ENCODE measurements around the gene GLB1L3.
"Not testable (repeated sequence)": the region's sequence is repeated elsewhere in the genome, so short reads cannot be mapped to it uniquely, and the experiment has no call there.

Gene GLB1L3

DNA sequence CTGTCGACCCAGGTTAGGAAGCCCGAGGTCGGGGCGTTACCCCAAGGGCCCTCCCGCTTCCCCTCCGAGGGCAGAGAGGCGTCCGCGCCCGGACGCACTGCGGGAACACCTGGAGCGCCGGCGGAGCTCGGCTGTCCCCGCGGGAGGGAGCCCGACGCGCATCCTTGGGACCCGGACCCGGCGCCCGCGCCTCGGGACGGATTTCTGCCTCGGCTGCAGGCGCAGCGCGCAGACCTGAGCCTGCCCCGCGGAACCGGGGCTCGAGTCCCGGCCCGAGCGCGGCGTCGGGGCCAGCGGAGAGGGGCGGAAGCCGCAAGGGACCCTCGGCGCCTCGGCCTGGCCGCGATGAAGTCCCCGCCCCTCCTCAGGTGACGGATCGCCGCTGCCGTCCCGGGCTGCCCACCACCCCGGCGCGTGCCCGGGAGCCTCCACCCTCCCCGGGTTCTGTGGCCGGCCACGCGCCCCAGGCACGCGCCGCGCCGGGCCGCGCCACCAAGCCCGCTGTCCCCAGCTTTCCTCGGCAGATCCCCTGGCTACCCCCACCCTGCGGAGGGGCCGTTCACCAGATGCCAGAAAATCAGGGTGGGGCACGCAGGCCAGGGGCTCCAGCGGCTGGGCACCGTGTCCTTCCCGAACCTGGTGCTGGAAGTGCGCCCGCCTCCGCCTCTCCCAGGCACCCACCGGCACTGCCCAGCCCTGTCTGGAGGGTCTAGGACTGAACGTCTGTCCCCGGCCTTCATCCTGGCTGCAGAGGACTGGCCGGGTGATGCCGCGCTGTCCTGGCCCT is 410 bp downstream of the GLB1L3 start:
- DNase-seq = no peak

DNA sequence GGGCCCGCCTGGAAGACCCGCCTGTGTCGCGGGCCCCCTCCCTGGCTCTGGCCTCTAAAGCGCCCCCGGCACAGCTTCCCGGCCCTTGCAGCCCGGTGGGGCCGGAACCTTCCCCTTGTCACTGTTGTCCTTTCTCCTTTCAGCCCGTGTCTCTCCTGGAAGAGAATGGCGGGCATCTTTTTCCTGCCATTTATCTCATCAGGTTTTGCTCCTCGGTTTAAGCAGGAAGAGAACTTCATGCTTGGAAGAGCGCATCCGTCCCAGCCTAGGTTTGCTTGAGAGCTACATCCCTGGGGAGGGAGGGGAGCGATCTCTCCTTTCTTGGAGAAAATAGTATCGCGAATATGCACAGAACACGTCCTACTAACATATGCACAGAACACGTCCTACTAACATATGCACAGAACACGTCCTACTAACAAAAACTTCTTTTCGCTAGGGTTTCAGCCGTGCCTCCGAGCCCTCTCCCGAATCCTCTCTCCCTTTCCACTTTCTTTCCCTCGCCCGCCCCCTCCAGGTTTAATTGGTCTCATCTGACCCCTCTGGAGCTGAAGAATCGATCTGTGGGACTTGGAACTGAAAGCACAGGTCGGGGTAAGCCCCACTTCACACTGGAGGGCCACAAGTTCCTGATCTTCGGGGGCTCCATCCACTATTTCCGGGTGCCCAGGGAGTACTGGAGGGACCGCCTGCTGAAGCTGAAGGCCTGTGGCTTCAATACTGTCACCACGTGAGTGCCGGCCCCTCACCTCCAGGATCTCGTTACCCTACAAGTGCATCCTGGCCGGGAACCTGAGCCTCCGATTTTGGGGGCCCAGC is 1.2 kb downstream of the GLB1L3 start:
- DNase-seq = no peak

- DNase-seq = no peak
Measured at GRCh38 chr11:134278356-134278755, 2.2 kb downstream of the GLB1L3 start.

DNA sequence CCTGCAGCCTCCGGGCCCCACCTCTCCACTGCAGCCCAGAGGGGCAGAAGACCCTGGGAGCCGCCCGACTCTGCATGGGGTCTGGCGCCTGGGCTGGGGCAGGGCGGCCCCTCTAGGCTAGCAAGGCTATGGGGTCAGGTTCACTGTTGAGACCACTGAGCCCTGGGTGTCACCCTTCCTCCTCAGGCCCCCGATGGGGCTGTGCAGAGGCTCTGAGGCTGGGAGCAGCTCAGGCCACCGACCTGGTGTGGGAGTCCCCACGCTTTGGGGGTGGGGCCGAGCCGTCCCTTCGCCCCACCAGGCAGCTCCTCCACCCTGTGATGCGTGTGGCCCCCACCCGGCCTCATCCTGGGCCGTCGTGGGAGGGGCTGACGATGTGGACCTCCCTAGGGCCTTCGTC is 5.5 kb downstream of the GLB1L3 start:
- not testable (repeated sequence) for DNase-seq

GRCh38 chr11:134282121-134283045 is 6.2 kb downstream of the GLB1L3 start:
- no peak for DNase-seq

GRCh38 chr11:134283461-134284230 is 7.5 kb downstream of the GLB1L3 start:
- DNase-seq = no peak

- DNase-seq = not testable (repeated sequence)
Measured at GRCh38 chr11:134284349-134284748, 8.2 kb downstream of the GLB1L3 start.

DNA sequence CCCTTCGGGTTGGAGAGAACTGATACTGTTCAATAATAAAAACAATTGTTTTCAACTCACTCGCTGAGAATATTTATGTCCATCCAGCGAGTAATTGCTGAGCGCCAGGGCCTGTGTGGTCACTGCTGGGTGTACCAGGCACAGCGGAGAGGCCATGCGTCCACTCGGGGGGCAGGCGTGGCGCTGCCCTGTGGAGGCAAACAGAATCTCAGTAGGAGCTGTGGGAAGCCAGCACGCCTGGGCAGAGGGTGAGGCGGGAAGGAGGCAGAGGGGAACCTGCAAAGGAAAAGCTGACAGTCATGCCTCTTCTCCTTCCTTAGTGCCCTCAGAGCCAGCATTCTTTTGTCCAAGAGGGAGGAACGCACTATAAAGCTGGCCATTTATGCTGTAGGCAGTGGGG is 11.4 kb downstream of the GLB1L3 start:
- DNase-seq = no peak

- DNase-seq = no peak
Measured at GRCh38 chr11:134288486-134288885, 12.3 kb downstream of the GLB1L3 start.

- no peak for DNase-seq
Measured at GRCh38 chr11:134289167-134289566, 13.0 kb downstream of the GLB1L3 start.

- no peak for DNase-seq
Measured at GRCh38 chr11:134289789-134290188, 13.6 kb downstream of the GLB1L3 start.

- DNase-seq = no peak
Measured at GRCh38 chr11:134290646-134291045, 14.5 kb downstream of the GLB1L3 start.

DNA sequence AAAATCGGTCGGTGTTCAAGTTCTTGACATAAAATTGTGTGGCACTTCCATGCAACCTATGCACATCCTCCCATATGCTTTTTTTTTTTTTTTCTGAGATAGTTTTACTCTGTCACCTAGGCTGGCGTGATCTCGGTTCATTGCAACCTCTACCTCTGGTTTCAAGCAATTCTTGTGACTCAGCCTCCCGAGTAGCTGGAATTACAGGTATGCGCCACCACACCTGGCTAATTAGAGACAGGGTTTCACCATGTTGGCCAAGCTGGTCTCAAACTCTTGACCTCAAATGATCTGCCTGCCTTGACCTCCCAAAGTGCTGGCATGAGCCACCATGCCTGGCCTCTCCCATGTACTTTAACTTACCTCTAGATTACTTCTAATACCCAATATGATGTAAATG is 15.0 kb downstream of the GLB1L3 start:
- no peak for DNase-seq

DNA sequence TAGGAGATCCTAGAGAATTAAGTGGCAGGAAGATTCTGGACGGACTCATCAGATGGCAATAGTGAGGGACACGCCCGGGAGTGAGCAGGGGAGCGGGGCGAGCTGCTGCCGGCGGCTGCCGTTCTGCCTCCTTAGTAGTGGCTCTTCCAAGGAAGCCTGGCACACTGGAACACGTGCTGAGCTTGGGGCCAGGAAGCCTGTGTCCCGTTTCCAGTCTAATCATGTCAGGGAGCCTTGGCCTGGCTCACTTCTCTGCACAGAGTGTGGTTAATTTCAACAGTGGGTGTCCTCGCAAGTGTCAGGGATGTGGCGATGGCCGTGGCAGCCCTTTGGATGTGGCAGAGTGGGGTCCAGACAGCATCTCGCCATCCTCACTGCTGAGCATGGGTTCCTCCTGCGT is 16.5 kb downstream of the GLB1L3 start:
- no peak for DNase-seq

GRCh38 chr11:134293119-134294113 is 17.2 kb downstream of the GLB1L3 start:
- no peak for DNase-seq

DNA sequence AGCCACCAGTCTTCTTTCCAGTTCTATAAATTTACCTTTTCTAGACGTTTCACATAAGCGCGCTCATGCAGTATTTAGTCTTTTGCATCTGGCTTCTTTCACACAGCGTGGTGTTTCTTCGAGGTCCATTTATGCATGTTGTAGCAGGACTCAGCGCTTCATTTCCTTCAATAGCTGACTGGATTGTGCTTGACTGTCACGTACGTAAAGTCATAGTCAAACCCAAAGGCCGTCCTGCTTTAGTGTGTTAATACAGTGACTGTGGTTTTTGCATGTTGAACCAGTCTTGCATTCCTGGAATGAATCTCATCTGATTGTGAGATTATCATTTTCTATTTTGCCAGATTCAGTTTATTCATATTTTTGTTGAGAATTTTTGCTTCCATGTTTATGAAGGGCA is 18.5 kb downstream of the GLB1L3 start:
- no peak for DNase-seq

GRCh38 chr11:134312223-134312622 is 36.0 kb downstream of the GLB1L3 start:
- no peak for DNase-seq

GRCh38 chr11:134312807-134313206 is 36.6 kb downstream of the GLB1L3 start:
- no peak for DNase-seq

DNA sequence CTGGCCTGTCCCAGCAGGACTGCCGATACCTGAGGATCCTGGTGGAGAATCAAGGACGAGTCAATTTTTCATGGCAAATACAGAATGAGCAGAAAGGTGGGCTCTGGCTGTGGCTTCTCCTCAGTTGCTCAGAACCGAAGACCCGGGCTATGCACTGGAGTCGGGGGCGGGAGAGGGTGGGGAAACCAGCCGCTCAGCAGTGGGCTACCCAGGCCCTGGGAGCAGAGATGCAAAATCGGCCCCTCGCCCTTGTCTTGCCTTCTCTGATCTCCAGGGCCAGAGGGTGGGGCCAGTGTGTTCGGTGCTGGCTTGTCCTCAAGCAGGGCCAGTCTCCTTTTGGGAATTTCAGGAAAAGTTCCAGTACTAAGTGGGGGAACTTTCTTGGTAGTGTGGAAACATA is 37.2 kb downstream of the GLB1L3 start:
- no peak for DNase-seq

- DNase-seq = no peak
Measured at GRCh38 chr11:134313821-134314607, 37.8 kb downstream of the GLB1L3 start.

Measured in effector CD4-positive, alpha-beta T cell (primary cell).